G401.6 (cell line): ENCODE data around the gene ST8SIA5.
"Not testable (repeated sequence)": the region's sequence is repeated elsewhere in the genome, so short reads cannot be mapped to it uniquely, and the experiment has no call there.

ENCODE experiments used
- FAIRE-seq: peaks from 2 replicates; lab custom pipeline; 2012; peaks lifted over from hg19 to GRCh38; lab: Jason Lieb, UNC

ST8SIA5 gene, protein sequence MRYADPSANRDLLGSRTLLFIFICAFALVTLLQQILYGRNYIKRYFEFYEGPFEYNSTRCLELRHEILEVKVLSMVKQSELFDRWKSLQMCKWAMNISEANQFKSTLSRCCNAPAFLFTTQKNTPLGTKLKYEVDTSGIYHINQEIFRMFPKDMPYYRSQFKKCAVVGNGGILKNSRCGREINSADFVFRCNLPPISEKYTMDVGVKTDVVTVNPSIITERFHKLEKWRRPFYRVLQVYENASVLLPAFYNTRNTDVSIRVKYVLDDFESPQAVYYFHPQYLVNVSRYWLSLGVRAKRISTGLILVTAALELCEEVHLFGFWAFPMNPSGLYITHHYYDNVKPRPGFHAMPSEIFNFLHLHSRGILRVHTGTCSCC

GRCh38 chr18:46756559-46757201, at the start of gene ST8SIA5:
TSS of gene ST8SIA5 (minus strand) at chr18:46757053. CDS start at chr18:46756508, 545 bp downstream.
- FAIRE-seq: no peak

DNA sequence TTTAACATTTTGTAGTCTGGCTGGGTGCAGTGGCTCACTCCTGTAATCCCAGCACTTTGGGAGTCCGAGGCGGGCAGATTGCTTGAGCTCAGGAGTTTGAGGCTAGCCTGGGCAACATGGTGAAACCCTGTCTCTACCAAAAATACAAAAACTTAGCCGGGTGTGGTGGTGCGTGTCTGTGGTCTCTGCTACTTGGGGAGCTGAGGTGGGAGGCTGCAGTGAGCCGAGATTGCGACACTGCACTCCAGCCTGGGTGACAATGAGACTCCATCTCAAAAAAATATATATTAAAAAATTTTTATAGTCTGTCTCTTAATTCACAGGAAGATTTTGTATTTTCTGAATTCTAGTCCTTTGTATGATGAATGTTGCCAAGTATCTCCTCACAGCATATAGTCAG, 39.1 kb upstream of the ST8SIA5 start:
- FAIRE-seq: not testable (repeated sequence)

DNA sequence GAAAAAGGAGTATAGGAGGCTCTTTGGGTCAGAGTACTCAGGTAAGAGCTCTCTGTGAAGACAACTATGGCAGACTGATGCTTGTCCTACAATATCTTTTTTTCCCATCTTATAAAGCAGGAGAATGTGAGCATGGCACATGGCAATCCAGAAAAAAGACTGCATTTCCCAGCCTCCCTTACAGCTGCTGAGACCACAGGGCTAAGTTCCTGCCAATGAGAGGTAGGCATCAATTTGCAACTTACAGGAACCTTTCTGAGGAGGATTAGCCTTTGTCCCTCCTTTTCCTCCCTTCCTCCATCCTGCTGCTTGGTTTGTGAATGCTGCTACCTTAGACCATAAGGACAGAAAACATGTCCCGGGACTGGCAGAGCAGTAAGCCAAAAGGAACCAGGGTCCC, 37.8 kb upstream of the ST8SIA5 start:
- FAIRE-seq: no peak

- no peak for FAIRE-seq
Observed at GRCh38 chr18:46793565-46793964, 36.7 kb upstream of the ST8SIA5 start.

GRCh38 chr18:46789088-46789487, 32.2 kb upstream of the ST8SIA5 start:
- no peak for FAIRE-seq

DNA sequence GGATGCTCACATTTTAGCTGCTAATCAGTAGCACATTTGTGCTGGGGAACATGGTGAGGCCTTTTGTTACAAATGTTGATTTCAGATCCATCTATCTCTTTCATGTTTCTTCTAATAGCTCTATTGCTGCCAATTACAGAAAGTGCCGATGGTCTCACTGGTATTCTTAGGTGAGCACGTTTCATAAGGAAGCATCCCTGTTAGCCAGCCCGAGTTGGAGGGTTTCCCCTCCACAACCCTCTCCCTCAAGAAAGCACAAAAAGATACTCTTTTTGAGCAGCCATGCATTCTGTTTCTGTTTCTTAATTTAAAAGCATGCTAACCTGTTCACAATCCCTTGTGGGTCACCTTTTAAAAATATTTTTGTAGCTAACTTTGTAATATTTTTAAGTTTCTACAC, 30.8 kb upstream of the ST8SIA5 start:
- no peak for FAIRE-seq

DNA sequence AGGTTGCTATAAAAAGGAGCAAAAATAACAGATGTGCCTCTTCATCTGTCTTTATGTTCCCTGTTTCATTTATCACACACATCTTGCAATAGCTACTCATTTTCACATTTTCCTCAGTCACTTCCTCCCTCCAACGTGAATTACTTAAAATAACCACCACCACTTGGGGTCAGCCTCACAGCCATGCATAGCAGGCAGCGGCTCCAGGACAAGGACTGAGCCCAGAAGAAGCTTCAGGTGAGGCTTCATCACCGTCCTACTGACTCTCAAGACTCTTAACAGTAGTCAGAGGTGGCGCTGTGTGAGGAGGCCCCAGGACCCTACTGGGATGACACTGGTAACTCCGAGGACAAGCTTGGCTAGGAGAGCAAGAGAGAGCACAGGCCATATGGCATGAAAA, 15.5 kb upstream of the ST8SIA5 start:
- FAIRE-seq: no peak

- no peak for FAIRE-seq
Observed at GRCh38 chr18:46771141-46771540, 14.3 kb upstream of the ST8SIA5 start.

DNA sequence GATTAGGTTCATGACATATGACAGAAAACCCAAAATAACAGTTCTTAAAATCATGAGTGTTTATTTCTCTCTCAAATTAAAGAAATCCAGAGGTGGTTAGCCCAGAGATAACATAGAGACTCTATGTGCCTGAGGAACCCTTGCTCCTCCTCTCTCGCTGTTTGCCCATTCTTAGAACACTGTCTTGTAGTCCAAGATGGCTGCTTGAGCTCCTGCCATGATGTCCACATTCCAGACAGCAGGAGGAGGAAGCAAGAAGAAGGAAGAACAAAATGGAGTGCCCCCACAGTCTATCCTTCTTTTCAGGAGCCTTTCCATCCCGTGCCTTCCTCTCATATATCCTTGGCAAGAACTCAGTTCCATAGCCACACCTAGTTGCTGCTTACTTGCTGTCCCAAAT, 13.9 kb upstream of the ST8SIA5 start:
- no peak for FAIRE-seq

GRCh38 chr18:46768166-46768921, 11.5 kb upstream of the ST8SIA5 start:
- no peak for FAIRE-seq

GRCh38 chr18:46767217-46767616, 10.4 kb upstream of the ST8SIA5 start:
- no peak for FAIRE-seq

DNA sequence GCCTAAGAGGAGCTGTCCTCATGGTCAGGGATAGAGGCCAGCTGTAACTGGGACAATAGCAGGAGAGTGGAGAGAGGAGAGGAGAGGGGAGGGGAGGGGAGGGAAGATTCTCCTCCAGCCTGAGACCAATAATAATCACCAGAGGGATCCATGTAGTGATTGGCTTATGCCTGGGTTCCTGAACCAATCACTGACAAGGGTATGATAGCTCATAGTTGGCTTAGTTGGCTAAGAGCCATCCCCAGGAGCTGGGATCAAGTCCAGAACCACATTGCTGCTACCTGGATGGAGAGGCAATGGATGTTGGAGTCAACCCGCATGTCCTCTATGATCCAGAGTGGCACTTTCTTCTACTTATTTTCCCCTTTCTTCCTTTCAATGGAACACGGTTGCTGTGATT, 7.7 kb upstream of the ST8SIA5 start:
- no peak for FAIRE-seq

- no peak for FAIRE-seq
Observed at GRCh38 chr18:46761059-46761769, 4.4 kb upstream of the ST8SIA5 start.

DNA sequence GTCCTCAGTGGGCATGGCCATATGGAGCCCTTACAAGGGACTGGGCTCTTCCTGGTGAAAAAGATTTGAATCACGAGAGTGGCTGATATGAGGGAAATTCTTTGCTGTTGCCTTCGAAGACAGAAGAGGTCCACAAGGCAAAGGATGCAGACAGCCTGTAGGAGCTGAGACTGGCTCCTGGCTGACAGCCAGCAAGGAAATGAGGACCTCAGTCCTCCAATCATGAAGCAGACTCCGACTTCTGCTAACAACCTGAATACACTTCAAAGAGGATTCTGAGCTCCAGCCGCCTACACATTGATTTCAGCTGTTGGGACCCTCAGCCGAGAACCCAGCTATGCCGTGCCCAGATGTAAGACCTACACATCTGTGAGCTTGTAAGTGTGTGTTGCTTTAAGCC, 3.0 kb upstream of the ST8SIA5 start:
- no peak for FAIRE-seq

DNA sequence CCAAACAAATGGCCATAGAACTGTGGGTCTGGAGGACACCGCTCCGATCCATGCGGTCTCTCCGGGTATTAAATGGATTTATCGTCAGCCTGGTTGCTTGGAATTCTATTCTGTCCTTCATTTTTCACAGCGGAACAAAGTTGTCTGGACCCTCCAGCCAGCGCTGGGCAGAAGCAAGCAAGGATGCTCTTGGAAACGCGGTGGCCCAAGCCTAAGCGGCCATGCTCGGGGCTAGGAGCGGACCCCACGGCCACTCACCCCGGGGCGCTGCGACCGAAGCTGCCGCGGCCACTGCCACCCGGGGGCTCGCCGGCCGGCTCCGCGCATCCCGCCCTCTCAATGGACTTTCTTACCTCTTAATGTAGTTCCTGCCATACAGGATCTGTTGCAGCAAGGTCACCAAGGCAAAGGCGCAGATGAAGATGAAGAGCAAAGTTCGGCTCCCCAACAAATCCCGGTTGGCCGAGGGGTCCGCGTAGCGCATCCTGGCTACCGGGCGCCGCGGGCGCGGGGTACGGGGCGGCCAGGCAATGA, 761 bp downstream of the ST8SIA5 start:
- FAIRE-seq: no peak

- no peak for FAIRE-seq
Observed at GRCh38 chr18:46755315-46756024, 1.4 kb downstream of the ST8SIA5 start.

DNA sequence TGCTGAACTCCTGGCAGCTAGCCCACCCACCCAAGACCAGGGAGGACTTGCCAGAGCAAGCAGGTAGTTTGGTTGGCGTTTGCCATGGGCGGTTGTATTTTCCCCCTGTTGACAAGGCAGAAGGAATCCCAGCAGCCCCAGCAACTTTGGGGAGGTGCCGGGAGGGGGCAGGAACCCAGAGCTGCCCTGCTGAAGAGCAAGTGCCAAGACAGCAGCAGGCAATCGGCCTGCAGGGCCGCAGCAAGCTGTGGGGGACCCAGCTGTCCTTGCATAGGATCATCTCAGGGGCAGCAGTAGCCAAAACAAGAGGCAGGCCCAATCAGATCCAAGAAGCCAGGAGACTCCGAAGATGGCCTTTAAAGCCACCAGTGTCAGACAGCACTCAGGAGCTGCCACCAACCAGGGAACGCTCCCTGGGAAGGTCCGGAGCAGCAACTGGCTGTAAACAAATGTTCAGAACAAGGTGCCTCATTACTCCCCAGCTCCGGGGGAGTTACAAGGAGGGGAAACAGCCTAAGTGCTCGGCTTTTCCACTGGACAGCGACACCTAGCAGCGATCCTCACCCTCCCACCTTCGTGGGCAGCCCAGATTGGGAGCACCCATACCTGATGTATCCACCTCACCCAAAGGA, 2.1 kb downstream of the ST8SIA5 start:
- no peak for FAIRE-seq

DNA sequence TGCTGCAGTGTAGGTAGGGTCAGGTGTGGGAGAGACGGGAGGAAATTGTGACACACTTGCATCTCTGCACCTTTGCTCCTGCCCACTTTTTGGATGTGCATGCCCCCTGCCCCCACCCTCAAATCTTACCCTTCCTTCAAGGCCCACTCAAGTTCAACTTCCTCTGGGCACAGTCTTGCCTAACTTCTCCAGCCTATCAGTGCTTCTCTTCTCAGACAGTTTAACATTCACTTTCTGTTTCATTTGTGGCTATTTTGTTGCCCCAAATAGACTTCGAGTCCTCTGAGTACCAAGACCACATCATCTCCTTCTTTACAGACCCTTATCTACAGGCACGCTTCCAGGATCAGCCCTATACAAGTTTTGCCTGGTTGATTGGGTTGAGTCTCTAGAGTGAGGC, 2.7 kb downstream of the ST8SIA5 start:
- no peak for FAIRE-seq

GRCh38 chr18:46751882-46752281, 5.0 kb downstream of the ST8SIA5 start:
- FAIRE-seq: no peak

DNA sequence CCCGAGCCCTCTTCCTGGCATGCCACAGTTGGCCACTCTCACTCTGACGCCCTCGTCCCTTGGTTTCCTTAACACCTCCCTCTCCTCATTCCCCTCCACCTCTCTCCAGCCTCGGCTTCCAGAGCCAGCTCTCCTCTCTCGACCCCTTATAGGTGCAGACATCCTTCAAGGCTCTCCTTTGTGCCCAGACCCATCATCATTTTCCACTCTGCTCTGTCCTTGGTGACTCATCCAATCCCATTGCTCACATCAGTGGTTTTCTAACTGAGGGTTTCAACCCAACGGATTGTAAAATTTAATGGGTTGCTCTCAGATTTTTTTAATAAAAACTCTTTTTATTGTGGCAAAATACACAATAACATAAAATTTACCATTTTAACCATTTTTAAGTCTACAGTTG, 6.2 kb downstream of the ST8SIA5 start:
- FAIRE-seq: no peak

DNA sequence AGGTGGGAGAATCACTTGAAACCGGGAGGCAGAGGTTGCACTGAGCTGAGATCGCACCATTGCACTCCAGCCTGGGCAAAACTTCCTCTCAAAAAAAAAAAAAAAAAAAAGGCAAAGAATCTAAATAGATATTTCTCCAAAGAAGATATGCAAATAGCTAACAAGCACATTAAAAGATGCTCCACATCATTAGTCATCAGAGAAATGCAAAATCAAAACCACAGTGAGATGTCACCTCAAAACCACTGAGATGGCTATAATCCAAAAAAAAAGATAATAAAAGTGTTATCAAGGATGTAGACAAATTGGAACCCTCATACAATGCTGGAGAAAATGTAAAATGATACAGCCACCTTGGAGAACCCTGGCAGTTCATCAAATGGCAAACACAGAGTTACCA, 8.4 kb downstream of the ST8SIA5 start:
- FAIRE-seq: no peak
